Activated T-helper 1 cell treated with anti-CD3 and anti-CD28 coated beads, Interleukin-2, amount 50 U/mL, for 16 hours (primary cell): ENCODE data around the gene ADH4.
"Not testable (repeated sequence)": the region's sequence is repeated elsewhere in the genome, so short reads cannot be mapped to it uniquely, and the experiment has no call there.

Experiments
- DNase-seq, 2 donors: peaks; one replicate each; pipeline ENCODE4 v3.0.0-alpha.2; 2020; ENCODE audit warnings: low read depth in 1 of 2, low spot score in 1 of 2

ADH4 gene

DNA sequence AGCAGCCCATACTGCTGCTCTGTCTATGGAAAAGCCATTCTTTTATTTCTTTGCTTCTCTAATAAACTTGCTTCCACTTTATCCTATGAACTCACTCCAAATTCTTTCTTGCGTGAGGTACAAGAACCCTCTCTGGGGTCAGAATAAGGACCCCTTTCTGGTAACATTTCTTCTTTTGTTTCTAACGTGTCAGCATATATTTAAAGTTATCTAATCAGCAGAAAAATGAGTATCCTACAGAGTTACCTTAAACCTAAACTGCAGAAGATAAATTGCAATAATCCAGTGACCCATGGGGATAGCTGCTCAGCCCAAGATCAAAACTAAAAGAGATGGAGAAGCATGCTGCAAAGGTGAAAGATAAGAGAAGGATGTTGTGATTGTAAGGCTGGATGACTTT is 59.5 kb downstream of the ADH4 start:
- no peak for DNase-seq

DNA sequence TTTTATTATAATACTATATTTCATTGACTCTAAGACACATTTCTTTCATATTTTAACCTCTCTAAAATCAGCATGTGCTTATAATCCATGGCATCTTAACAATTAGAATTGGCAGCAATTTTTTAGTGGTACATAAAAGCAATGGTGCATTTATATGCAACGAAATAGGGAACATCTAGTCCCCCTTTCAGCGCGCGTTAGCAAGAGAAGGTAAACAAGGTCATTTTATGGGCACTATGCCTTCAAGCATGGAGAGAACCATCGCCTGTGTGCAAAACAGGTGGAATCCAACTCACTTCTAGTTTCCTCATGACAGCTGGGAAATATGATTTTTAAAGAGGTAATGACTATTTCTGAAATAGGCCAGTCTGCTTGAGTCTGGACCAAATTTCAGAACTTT is 61.9 kb downstream of the ADH4 start:
- no peak for DNase-seq

DNA sequence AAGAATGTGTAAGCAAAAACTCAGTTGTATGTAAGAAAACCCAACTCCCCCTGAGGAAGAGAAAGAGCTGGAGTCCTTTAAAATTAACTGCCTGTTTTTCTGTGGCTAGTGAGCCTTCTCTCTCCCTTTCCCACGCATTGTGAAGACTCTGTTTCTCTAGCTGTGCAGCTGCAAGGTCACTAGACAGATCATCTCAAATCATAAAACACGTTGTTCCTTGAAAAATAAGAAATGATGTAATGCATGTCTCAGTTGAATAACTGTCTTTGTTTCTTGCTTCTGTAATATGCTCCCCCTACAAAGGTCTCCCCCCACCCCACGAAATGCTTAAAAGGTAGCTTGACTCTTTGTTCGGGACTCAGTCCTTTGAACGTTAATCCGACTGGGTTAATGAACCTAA is 63.2 kb downstream of the ADH4 start:
- DNase-seq = not testable (repeated sequence)

DNA sequence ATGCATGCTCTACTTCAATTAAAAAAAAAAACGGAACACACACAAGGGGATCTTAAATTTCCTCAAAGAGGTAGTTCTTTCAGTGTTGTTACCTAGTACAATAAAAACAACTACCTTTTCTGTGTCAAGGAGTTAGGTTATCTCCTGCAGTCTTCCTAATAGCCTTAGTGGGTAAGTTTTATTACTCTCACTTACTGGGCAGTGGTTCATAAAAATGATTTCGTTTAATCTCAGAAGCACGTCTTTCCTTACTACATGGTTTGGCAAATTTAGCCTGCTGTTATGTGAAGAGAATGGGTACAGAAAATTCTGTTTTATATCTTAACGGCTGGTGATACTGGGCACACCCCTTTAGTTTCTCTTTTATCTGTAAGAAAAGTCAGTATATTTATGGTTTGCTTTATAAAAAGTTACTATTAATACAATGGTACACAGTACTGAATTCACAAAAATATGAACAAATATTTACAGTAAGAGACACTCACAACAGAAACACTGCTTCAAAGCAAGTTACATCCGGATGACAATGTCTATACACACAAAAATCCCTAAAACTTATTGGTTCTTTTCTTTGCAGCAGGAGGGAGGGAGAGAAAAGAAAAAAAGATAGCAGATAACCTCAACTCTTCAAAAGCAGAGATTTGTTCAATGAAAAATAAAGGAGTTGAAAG is 64.3 kb downstream of the ADH4 start:
- no peak for DNase-seq

DNA sequence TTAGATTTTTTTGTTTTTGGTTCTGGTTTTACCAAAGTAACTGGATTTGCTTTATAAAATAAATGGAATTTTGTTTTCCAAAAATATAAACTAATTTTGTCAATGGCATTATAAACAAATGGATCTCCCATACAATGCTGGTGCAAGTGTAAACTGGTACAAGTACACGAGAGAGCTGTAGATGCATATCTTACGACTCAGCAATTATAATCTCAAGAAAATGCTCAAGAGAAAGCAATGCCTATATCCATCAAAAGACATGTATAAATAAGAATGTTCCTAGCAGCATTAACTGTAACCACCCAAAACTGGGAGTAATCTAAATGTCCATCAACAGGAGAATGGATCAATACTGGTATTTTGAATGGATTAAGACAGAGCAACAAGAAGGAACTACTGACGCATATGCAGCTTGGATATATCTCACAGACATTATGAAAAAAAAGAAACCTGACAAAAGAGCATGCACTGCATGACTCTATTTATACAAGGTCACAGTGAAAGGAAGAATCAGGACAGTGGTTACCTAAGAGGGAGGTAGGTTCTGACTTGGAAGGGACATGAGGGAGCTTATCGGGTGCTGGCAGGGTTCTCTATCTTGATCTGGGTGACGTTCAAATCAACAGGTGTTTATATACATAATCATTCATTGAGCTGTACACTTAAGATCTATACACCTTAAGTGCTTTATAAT is 65.0 kb downstream of the ADH4 start:
- no peak for DNase-seq

DNA sequence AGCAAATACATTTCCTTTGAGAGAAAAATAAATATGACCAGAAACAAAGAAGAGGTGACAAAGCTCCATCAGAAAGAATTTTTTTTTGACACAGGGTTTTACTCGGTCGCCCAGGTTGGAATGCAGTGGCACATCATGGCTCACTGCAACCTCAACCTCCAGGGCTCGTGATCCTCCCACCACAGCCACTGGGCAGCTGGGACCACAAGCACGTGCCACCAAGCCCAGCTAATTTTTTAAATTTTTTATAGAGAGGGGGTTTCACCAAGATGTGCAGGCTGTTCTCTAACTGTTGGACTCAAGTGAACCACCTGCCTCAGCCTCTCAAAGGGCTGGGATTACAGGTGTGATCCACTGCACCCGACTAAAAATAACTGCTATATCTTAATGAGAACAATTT is 65.8 kb downstream of the ADH4 start:
- DNase-seq = no peak

DNA sequence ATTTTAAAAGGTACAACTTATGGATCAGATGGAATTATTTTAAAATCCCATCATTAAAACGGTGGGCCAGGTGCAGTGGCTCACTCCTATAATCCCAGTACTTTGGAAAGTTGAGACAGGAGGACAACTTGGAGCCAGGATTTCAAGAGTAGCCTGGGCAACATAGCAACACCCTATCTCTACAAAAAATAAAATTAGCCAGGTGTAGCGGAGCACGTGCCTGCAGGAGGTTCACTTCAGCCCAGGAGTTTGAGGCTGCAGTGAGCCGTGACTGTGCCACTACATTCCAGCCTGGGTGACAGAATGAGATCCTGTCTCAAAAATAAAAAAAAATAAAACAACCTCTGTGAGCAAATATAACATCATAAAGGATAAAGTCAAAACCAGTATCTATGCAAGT is 66.9 kb downstream of the ADH4 start:
- no peak for DNase-seq

DNA sequence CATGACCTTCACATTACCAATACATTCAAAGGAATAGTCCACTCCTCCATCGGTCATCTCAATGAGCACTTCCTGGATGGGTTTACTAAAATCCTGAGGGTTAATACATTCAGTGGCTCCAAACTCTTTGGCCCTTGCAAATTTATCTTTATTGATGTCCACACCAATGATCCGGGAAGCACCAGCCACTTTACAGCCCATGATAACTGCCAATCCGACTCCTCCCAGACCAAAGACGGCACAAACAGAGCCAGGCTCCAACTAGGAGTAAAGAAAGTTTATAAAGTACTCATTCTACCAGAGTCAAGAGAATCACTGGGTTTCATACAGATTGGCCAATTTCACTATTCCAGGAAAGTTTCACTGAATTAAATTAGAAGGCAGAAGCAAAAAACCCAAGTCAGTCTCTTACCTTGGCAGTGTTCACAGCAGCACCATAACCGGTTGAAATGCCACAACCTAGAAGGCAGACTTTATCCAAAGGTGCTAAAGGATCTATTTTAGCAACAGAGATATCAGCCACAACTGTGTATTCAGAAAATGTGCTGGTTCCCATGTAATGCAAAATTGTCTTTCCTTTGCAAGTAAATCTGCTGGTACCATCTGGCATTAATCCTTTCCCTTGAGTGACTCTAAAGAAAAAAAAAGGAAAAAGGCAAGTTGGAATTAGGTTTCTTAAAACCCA is 67.7 kb downstream of the ADH4 start:
- DNase-seq = no peak

DNA sequence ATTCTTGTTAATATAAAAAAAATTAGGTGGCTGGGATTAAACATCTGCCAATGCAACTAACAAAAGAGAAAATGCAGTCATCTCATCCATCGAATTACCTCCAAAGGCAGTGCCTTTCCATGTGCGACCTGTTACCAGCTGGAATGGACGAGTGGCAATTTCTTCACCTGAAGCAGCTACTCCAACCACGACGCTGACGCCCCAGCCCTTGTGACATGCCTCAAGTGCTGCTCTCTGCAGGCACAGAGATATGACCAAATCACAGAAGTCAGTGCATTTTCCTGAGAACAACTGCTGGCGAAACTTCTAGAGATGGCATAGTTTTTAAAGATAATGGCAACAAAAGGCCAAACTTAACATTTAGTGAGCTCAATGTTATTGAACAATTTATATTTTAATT is 69.3 kb downstream of the ADH4 start:
- DNase-seq = no peak
